GM23338 (cell line): ENCODE results near the gene PCDHA7.

Experiments
- CREB1 ChIP-seq: fragments of 250-450 bp; sonication (Bioruptor Pico); IDR thresholded peaks from 2 replicates; pipeline ENCODE4 v1.5.0; 2020; ENCODE audit warnings: low read depth, mild to moderate bottlenecking, moderate library complexity
- CTCF ChIP-seq, 2 experiments: fragments of 200-600 bp in 1 of 2; sonication (generic) in 1 of 2; conservative IDR thresholded peaks; 2 replicates each; pipeline versions ENCODE4 v1.5.1 to v1.6.1; 2016 to 2017; ENCODE audit warnings: antibody characterized with exemption in 2 of 2, low read depth in 2 of 2, mild to moderate bottlenecking in 2 of 2, moderate library complexity in 1 of 2
- ETS1 ChIP-seq: IDR thresholded peaks from 2 replicates; pipeline ENCODE4 v1.6.1; 2016; ENCODE audit warnings: antibody characterized with exemption
- EZH2 ChIP-seq: fragments of 200-600 bp; sonication (generic); IDR thresholded peaks from one replicate; pipeline ENCODE4 v1.8.0; 2017; ENCODE audit warnings: antibody characterized with exemption, mild to moderate bottlenecking, low read depth; ENCODE audit not compliant: unreplicated experiment
- EZH2phosphoT487 ChIP-seq: fragments of 200-600 bp; sonication (generic); IDR thresholded peaks from one replicate; pipeline ENCODE4 v1.8.1; 2018; ENCODE audit warnings: antibody characterized with exemption; ENCODE audit not compliant: unreplicated experiment
- JUNB ChIP-seq: IDR thresholded peaks from one replicate; pipeline ENCODE4 v1.6.1; 2016; ENCODE audit warnings: antibody characterized with exemption; ENCODE audit not compliant: unreplicated experiment
- NANOG ChIP-seq: IDR thresholded peaks from 2 replicates; pipeline ENCODE4 v1.6.1; 2016; ENCODE audit warnings: antibody characterized with exemption, borderline replicate concordance
- POLR2AphosphoS5 ChIP-seq: IDR thresholded peaks from 2 replicates; pipeline ENCODE4 v1.6.1; 2016; ENCODE audit warnings: antibody characterized with exemption, low read depth
- REST ChIP-seq: IDR thresholded peaks from one replicate; pipeline ENCODE4 v1.6.1; 2018; ENCODE audit warnings: antibody characterized with exemption; ENCODE audit not compliant: unreplicated experiment
- STAT1 ChIP-seq: IDR thresholded peaks from one replicate; pipeline ENCODE4 v1.6.1; 2016; ENCODE audit warnings: antibody characterized with exemption; ENCODE audit not compliant: unreplicated experiment
- ZNF114 ChIP-seq: fragments of 250-450 bp; sonication (Bioruptor Pico); IDR thresholded peaks from 2 replicates; pipeline ENCODE4 v1.5.0; 2020; ENCODE audit warnings: mild to moderate bottlenecking, moderate library complexity
- ZNF331 ChIP-seq: fragments of 250-450 bp; sonication (Bioruptor Pico); IDR thresholded peaks from 2 replicates; pipeline ENCODE4 v1.5.0; 2020; ENCODE audit warnings: low read depth, mild to moderate bottlenecking, moderate library complexity
- ZNF462 ChIP-seq: fragments of 250-450 bp; sonication (Bioruptor Pico); IDR thresholded peaks from 2 replicates; pipeline ENCODE4 v1.5.0; 2020; ENCODE audit warnings: mild to moderate bottlenecking, moderate library complexity

GRCh38 chr5:140882591-140882899 is 48.5 kb downstream of the PCDHA7 start:
- peak; percentile 76 to 87 for TF ChIP-seq CTCF (conservative IDR thresholded peaks at IDR 0.05; ENCODE audit: low read depth in 2 of 2)
- no peak for TF ChIP-seq POLR2AphosphoS5
- no peak for TF ChIP-seq ZNF114 (CRISPR knock-in tag)
- TF ChIP-seq EZH2phosphoT487 = no peak
- no peak for TF ChIP-seq EZH2
- TF ChIP-seq CREB1 (CRISPR knock-in tag) = no peak
- no peak for TF ChIP-seq REST
- TF ChIP-seq JUNB = no peak
- TF ChIP-seq STAT1 = no peak
- TF ChIP-seq ETS1 = no peak
- TF ChIP-seq NANOG = no peak
- no peak for TF ChIP-seq ZNF331 (CRISPR knock-in tag)
- no peak for TF ChIP-seq ZNF462
